Activated CD8-positive, alpha-beta memory T cell treated with anti-CD3 and anti-CD28 coated beads, Interleukin-2, amount 10 ng/mL, durations not matched to agents 7 days and 5 days (primary cell): ENCODE measurements around the gene UBXN4. TPM values are rescaled to one million over a fixed set of nuclear protein-coding genes. Genes with fewer than 3 reads are reported as not detected.

Experiments
- ATAC-seq: fragments of 150-1000 bp; cut with Tn5 transposase; one replicate; pipeline ENCODE4 v1.10.0; 2021; ENCODE audit warnings: moderate library complexity
- CTCF ChIA-PET: fragments of 350-600 bp; sonication (Branson Sonifier 250); formaldehyde crosslinking; loops from one replicate; lab custom pipeline; 2021; ENCODE audit warnings: antibody characterized with exemption; lab: Charles Lee
- DNase-seq: peaks from one replicate; pipeline ENCODE4 v3.0.0-alpha.2; 2020
- H3K27ac Mint-ChIP-seq: one replicate; pipeline ENCODE4 v1.8.0; 2021; ENCODE audit warnings: mild to moderate bottlenecking, mixed read lengths
- H3K27me3 Mint-ChIP-seq: one replicate; pipeline ENCODE4 v1.8.0; 2021; ENCODE audit warnings: mixed read lengths
- H3K36me3 Mint-ChIP-seq: one replicate; pipeline ENCODE4 v1.8.0; 2021; ENCODE audit warnings: mild to moderate bottlenecking, mixed read lengths
- H3K4me1 Mint-ChIP-seq: one replicate; pipeline ENCODE4 v1.8.0; 2021; ENCODE audit warnings: mixed read lengths
- H3K4me3 Mint-ChIP-seq: one replicate; pipeline ENCODE4 v1.8.0; 2021; ENCODE audit warnings: mild to moderate bottlenecking, moderate library complexity, mixed read lengths
- H3K9me3 Mint-ChIP-seq: one replicate; pipeline ENCODE4 v1.8.0; 2022; ENCODE audit warnings: low read depth, mixed read lengths
- total RNA-seq, 2 experiments: library from RNA; stranded (reverse); gene quantifications; one replicate each; pipeline ENCODE4 v1.2.3, GENCODE V29; 2021

Gene UBXN4
- total RNA-seq, 2 experiments from 2014 or later, result 105 to 112 TPM

- peak; percentile 31 for ATAC-seq
- Mint-ChIP-seq H3K4me3 (no peak overlapping the region), H3K4me1 (peaks cover 42% of the 10 kb centered on the region), H3K9me3 (peaks cover 14% of the 10 kb centered on the region), H3K27me3 (no peaks in the 10 kb centered on the region), H3K27ac (no peak overlapping the region), H3K36me3 (peaks cover 39% of the 10 kb centered on the region)
- CTCF ChIA-PET, result interaction anchor here (0.6 to 1.6 kb wide), 5 partner anchors 22 to 557 kb away, joined by 3 to 5 read pairs (median 4); no protein-coding TSS in a partner anchor
- DNase-seq, result peak; percentile 77
Measured at GRCh38 chr2:135818937-135819610, 77.4 kb downstream of the UBXN4 start.

- DNase-seq (peak; percentile 97), ATAC-seq (peak; percentile 95)
- peak overlapping the region; percentile 61 for H3K4me3 Mint-ChIP-seq
- peaks cover 37% of the 10 kb centered on the region for H3K36me3 Mint-ChIP-seq
- CTCF ChIA-PET, result interaction anchor here (0.5 to 1.4 kb wide), 8 partner anchors 17 to 564 kb away, joined by 3 to 8 read pairs (median 4); partner anchors contain the start of gene MCM6
- peaks cover 42% of the 10 kb centered on the region for H3K4me1 Mint-ChIP-seq
- peak overlapping the region; percentile 85 for H3K27ac Mint-ChIP-seq
- peaks cover 12% of the 10 kb centered on the region for H3K9me3 Mint-ChIP-seq
- no peaks in the 10 kb centered on the region for H3K27me3 Mint-ChIP-seq
Measured at GRCh38 chr2:135820003-135820618, 78.5 kb downstream of the UBXN4 start.

DNA sequence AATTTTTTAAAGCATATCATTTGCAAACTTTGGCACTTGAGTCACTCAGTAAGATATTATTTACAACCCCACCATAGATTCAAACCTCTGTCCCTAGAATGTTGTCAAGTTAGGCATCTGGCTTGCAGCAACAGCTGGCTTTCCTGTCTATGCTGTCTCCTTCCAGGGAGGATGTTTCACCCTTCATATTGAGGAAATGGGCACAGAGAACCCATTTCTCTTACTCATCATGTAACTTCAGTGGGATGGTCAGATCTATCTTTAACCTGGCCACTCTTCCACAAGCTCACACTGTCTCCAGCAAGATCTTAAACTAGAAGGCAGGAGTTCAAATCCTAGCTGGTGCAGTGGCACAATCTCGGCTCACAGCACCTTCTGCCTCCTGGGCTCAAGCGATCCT, 79.5 kb downstream of the UBXN4 start:
- Mint-ChIP-seq H3K27me3 (no peaks in the 10 kb centered on the region), H3K9me3 (peaks cover 12% of the 10 kb centered on the region), H3K4me1 (peaks cover 45% of the 10 kb centered on the region), H3K27ac (peak overlapping the region; percentile 44), H3K4me3 (peak overlapping the region; percentile 37), H3K36me3 (peaks cover 37% of the 10 kb centered on the region)
- DNase-seq, result no peak
- no peak for ATAC-seq
- CTCF ChIA-PET, result interaction anchor here (1.1 to 2.0 kb wide), 2 partner anchors 24 to 562 kb away, joined by 4 to 7 read pairs; no protein-coding TSS in a partner anchor

DNA sequence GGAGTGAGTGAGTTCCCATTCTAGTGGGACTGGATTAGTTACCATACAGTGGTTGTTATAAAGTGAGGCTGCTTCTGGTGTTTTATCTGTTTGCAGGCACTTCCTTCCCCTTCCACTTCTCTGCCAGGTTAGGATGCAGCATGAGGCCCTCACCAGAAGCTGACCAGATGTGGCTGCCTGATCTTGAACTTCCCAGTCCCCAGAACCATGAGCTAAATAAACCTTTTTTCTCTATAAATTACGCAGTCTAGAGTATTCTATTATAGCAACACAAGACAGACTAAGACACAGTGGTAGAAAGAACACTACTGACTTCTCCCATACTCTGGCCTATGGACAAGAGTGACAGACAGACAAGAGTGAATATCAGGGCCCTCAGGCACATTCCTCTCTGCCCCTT, 81.2 kb downstream of the UBXN4 start:
- DNase-seq (no peak), ATAC-seq (no peak)
- H3K27me3 Mint-ChIP-seq, result no peaks in the 10 kb centered on the region
- CTCF ChIA-PET, result no interaction called here
- peaks cover 45% of the 10 kb centered on the region for H3K4me1 Mint-ChIP-seq
- no peak overlapping the region for H3K27ac Mint-ChIP-seq
- peaks cover 37% of the 10 kb centered on the region for H3K36me3 Mint-ChIP-seq
- H3K4me3 Mint-ChIP-seq, result no peak overlapping the region
- H3K9me3 Mint-ChIP-seq, result peaks cover 12% of the 10 kb centered on the region

GRCh38 chr2:135825131-135825530, 83.5 kb downstream of the UBXN4 start:
- H3K27ac Mint-ChIP-seq, result no peak overlapping the region
- CTCF ChIA-PET, result interaction anchor here (1.0 to 1.5 kb wide), 3 partner anchors 15 to 42 kb away, joined by 3 to 7 read pairs (median 3); no protein-coding TSS in a partner anchor
- peaks cover 12% of the 10 kb centered on the region for H3K9me3 Mint-ChIP-seq
- H3K4me1 Mint-ChIP-seq, result peaks cover 31% of the 10 kb centered on the region
- ATAC-seq, result no peak
- DNase-seq, result no peak
- H3K4me3 Mint-ChIP-seq, result no peak overlapping the region
- no peaks in the 10 kb centered on the region for H3K27me3 Mint-ChIP-seq
- H3K36me3 Mint-ChIP-seq, result peaks cover 33% of the 10 kb centered on the region

- Mint-ChIP-seq H3K27ac (no peak overlapping the region), H3K9me3 (peaks cover 12% of the 10 kb centered on the region), H3K4me1 (peaks cover 25% of the 10 kb centered on the region), H3K27me3 (no peaks in the 10 kb centered on the region), H3K36me3 (peaks cover 31% of the 10 kb centered on the region), H3K4me3 (no peak overlapping the region)
- ATAC-seq, result no peak
- CTCF ChIA-PET, result interaction anchor here (1.5 kb wide), 1 partner anchor 15 kb away, joined by 3 read pairs; no protein-coding TSS in a partner anchor
- no peak for DNase-seq
Measured at GRCh38 chr2:135825550-135826176, 84.0 kb downstream of the UBXN4 start.

GRCh38 chr2:135826544-135826943, 84.9 kb downstream of the UBXN4 start:
- peaks cover 27% of the 10 kb centered on the region for H3K36me3 Mint-ChIP-seq

DNA sequence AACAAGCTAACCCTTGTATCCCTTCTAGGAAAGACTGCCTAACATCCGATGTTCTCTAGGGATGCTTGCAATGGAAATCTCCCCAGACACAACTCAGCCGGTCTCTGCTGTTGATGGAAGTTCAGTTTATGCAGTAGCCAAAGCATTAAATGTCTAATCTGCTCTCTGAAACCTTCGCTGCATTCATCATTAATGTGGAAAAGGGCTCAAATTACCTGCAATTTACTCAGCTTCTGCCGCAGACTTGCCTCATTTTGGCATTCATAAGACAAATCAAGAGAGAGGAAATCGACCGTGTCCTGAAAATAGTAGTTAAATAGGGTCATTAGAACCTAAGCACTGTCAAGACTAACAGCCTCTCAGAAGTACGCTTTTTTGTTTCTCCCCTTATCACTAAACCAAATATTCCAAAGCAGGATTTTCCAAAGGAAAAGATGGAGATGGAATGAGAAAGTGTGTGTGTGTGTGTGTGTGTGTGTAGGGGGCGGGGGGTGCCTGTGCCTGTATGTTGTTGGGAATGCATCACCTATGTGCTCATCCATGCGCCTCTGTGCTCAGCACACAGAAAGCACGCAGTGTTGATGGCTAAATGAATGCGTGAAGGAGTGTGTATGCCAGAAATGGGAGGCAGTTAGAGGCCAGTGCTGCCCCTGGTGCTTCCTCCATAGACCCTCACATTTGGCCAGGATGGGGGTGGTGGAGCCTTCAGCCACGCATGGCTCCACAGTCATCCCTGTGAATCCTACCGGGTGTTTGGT, 87.9 kb downstream of the UBXN4 start:
- Mint-ChIP-seq H3K27me3 (no peaks in the 10 kb centered on the region), H3K27ac (no peak overlapping the region), H3K36me3 (peaks cover 7% of the 10 kb centered on the region), H3K4me1 (peaks cover 4% of the 10 kb centered on the region), H3K9me3 (no peaks in the 10 kb centered on the region), H3K4me3 (no peak overlapping the region)
- ATAC-seq (no peak), DNase-seq (no peak)
- CTCF ChIA-PET, result no interaction called here

More at GRCh38 chr2:135826544-135826943, 84.9 kb downstream of the UBXN4 start:
- H3K9me3 Mint-ChIP-seq, result peaks cover 12% of the 10 kb centered on the region
- H3K4me1 Mint-ChIP-seq, result peaks cover 18% of the 10 kb centered on the region
- CTCF ChIA-PET, result no interaction called here
- no peak overlapping the region for H3K4me3 Mint-ChIP-seq
- H3K27me3 Mint-ChIP-seq, result no peaks in the 10 kb centered on the region
- ATAC-seq (no peak), DNase-seq (no peak)
- no peak overlapping the region for H3K27ac Mint-ChIP-seq

DNA sequence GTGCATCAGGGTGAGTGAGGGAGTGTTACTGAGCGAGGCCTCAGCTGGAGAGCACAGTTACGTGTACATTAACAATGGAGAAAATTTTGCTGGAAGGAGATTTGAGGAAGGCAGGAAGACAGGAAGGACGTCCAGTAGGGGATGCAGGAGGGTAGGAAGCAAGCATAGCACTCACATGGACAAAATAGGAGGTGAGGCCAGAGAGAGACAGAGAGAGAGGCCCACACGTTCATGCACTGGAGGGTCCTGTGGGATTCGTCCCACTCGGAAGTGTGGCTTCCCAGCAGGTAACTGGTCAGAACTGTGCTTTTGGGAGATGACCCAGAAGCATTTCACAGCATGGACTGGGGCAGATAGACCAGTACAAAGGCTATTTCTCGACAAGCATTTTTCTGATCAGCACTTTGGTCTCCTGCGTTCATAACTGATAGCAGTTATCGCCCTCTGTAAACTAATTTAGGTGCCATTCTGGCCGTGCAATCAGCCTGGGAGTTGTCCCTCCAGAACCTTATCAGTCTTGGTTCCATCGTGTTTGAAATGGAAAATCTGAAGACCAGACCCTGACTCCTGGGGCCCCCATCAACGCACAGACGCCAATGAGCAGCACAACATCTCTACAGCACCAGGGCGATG, 89.6 kb downstream of the UBXN4 start:
- Mint-ChIP-seq H3K4me1 (peaks cover 5% of the 10 kb centered on the region), H3K36me3 (peaks cover 5% of the 10 kb centered on the region), H3K27ac (no peak overlapping the region), H3K27me3 (no peaks in the 10 kb centered on the region), H3K9me3 (no peaks in the 10 kb centered on the region), H3K4me3 (no peak overlapping the region)
- no peak for DNase-seq
- CTCF ChIA-PET, result no interaction called here
- no peak for ATAC-seq

DNA sequence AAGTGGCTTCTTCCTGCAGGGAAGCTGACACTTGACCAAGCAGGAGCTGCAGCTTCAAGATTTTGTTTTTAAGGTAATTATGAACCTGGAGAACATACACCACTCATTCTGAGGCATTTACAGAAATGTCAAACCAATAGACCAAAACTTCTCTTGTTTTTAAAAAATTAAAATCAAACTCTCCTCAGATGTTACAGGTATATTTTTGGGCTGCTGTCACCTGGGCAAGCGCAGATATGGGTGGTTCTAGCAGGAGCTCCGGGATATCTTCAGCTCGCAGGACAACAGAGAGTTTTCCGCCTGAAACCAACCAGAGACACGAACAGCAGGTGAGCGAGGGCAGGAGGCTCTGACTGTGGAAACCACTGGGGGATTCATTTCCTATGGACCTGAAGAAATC, 91.2 kb downstream of the UBXN4 start:
- Mint-ChIP-seq H3K36me3 (peaks cover 5% of the 10 kb centered on the region), H3K27me3 (no peaks in the 10 kb centered on the region), H3K27ac (no peak overlapping the region), H3K4me1 (peaks cover 12% of the 10 kb centered on the region), H3K9me3 (no peaks in the 10 kb centered on the region), H3K4me3 (no peak overlapping the region)
- CTCF ChIA-PET, result interaction anchor here (0.7 kb wide), 1 partner anchor 551 kb away, joined by 3 read pairs; no protein-coding TSS in a partner anchor
- DNase-seq (no peak), ATAC-seq (no peak)
